K562 (cell line): ENCODE measurements around the gene SLC24A2. TPM values are rescaled to one million over a fixed set of nuclear protein-coding genes. Genes with fewer than 3 reads are reported as not detected.

Source experiments
- ATAC-seq: fragments of 200-7000 bp; cut with Tn5 transposase; 3 replicates; pipeline ENCODE4 v1.9.1; 2020; ENCODE audit warnings: moderate library complexity
- BruUV-seq: library from RNA; stranded (reverse); fragments of 400-500 nt; replicated peaks from 2 replicates; lab custom pipeline; 2021; lab: Mats Ljungman, UMichigan
- CTCF ChIA-PET: fragments of 300-600 bp; formaldehyde crosslinking; extraction: SDS; loops from one replicate; lab custom pipeline; 2021; ENCODE audit warnings: low intra/inter-chr PET ratio; lab: Yijun Ruan, JAX
- POLR2A ChIA-PET: fragments of 300-600, 350-650 bp; sonication (Branson Sonifier 250); formaldehyde crosslinking; extraction: SDS; loops from one replicate; lab custom pipeline; 2021; ENCODE audit warnings: antibody characterized with exemption, inconsistent platforms; lab: Yijun Ruan, JAX
- DNase-seq, 4 experiments: peaks; one replicate each; pipeline versions ENCODE4 v3.0.0 to v3.0.0-alpha.2; 2011 to 2018; ENCODE audit warnings: low spot score in 3 of 4, mixed read lengths in 3 of 4; ENCODE audit errors: extremely low read depth in 1 of 4
- FAIRE-seq: peaks from 2 replicates; lab custom pipeline; 2011; peaks lifted over from hg19 to GRCh38; lab: Jason Lieb, UNC
- H2AFZ ChIP-seq: 2 replicates; pipeline ENCODE4 v1.6.0; 2011; ENCODE audit warnings: low read depth, low read length, control low read depth, inconsistent platforms
- H3K27ac ChIP-seq: fragments of 200-600 bp; 3 replicates; pipeline ENCODE4 v1.8.0; 2011; ENCODE audit warnings: low read depth, mild to moderate bottlenecking, control low read depth, inconsistent platforms, low read length, moderate library complexity, mixed read lengths; ENCODE audit errors: extremely low read depth
- H3K27me3 ChIP-seq, 2 experiments: fragments of 300-600 bp in 1 of 2; 2 replicates in 1 of 2; 3 replicates in 1 of 2; pipeline versions ENCODE4 v1.6.0 to v1.8.0; 2011; ENCODE audit warnings: inconsistent platforms in 2 of 2, low read length in 2 of 2, mild to moderate bottlenecking in 1 of 2, mixed read lengths in 1 of 2, moderate library complexity in 1 of 2; ENCODE audit not compliant: control insufficient read depth in 2 of 2, insufficient read depth in 2 of 2
- H3K36me3 ChIP-seq: fragments of 300-600 bp; 3 replicates; pipeline ENCODE4 v1.8.0; 2011; ENCODE audit warnings: mild to moderate bottlenecking, low read length, inconsistent platforms; ENCODE audit not compliant: control insufficient read depth, insufficient read depth
- H3K4me1 ChIP-seq, 2 experiments: fragments of 200-600 bp in 1 of 2; replicated peaks in 1 of 2; 2 replicates in 1 of 2; 3 replicates in 1 of 2; pipeline versions ENCODE4 v1.5.1 to v1.8.0; 2011; ENCODE audit warnings: inconsistent platforms in 2 of 2, low read length in 2 of 2, mild to moderate bottlenecking in 1 of 2, mixed read lengths in 1 of 2, moderate library complexity in 1 of 2; ENCODE audit not compliant: control insufficient read depth in 2 of 2, insufficient read depth in 2 of 2
- H3K4me2 ChIP-seq: 2 replicates; pipeline ENCODE4 v1.6.1; 2011; ENCODE audit warnings: low read length, control low read depth, inconsistent platforms, mixed read lengths; ENCODE audit not compliant: insufficient read depth
- H3K4me3 ChIP-seq: fragments of 200-600 bp; sonication (generic), shearing (Covaris generic); 2 replicates; pipeline ENCODE4 v1.5.1; 2016; ENCODE audit warnings: control low read depth, inconsistent platforms
- H3K79me2 ChIP-seq: fragments of 200-600 bp; 3 replicates; pipeline ENCODE4 v1.8.0; 2011; ENCODE audit warnings: low read length, inconsistent platforms; ENCODE audit not compliant: control insufficient read depth, insufficient read depth
- H3K9ac ChIP-seq, 2 experiments: 2 replicates each; pipeline versions ENCODE4 v1.6.0 to v1.6.1; 2011; ENCODE audit warnings: low read depth in 2 of 2, low read length in 2 of 2, control low read depth in 1 of 2, inconsistent platforms in 1 of 2, mild to moderate bottlenecking in 1 of 2, mixed read lengths in 1 of 2; ENCODE audit not compliant: insufficient read depth in 1 of 2
- H3K9me1 ChIP-seq: one replicate; pipeline ENCODE4 v1.6.0; 2011; ENCODE audit warnings: inconsistent platforms, mild to moderate bottlenecking, low read length, moderate library complexity; ENCODE audit not compliant: control insufficient read depth, insufficient read depth
- H3K9me3 ChIP-seq: replicated peaks from 2 replicates; pipeline ENCODE4 v1.5.1; 2011; ENCODE audit warnings: low read depth, low read length, inconsistent platforms; ENCODE audit not compliant: control insufficient read depth, insufficient read depth
- H4K20me1 ChIP-seq: replicated peaks from 2 replicates; pipeline ENCODE4 v1.6.1; 2011; ENCODE audit warnings: low read length, inconsistent platforms, mixed read lengths; ENCODE audit not compliant: control insufficient read depth, insufficient read depth
- ATF4 ChIP-seq: fragments of 450-650 bp; formaldehyde crosslinking; IDR thresholded peaks from 2 replicates; pipeline ENCODE4 v1.4.0; 2022; ENCODE audit warnings: mild to moderate bottlenecking, moderate library complexity
- ELF1 ChIP-seq: fragments of 200-800 bp; sonication (Bioruptor generic); IDR thresholded peaks from 2 replicates; pipeline ENCODE4 v1.6.1; 2016; ENCODE audit warnings: missing genetic modification characterization, missing compliant biosample characterization
- HLTF ChIP-seq: fragments of 450-650 bp; IDR thresholded peaks from 2 replicates; pipeline ENCODE4 v1.6.1; 2016
- NR2C1 ChIP-seq, 2 experiments: fragments of 450-650 bp; IDR thresholded peaks; 2 replicates each; pipeline ENCODE4 v1.6.1; 2017; ENCODE audit warnings: mild to moderate bottlenecking in 2 of 2, antibody characterized with exemption in 1 of 2, inconsistent platforms in 1 of 2, missing compliant biosample characterization in 1 of 2, missing genetic modification characterization in 1 of 2
- PTTG1 ChIP-seq: fragments of 450-650 bp; IDR thresholded peaks from 2 replicates; pipeline ENCODE4 v1.6.1; 2016; ENCODE audit warnings: low read depth, mild to moderate bottlenecking, missing genetic modification characterization, missing compliant biosample characterization
- TAF9B ChIP-seq: fragments of 450-650 bp; IDR thresholded peaks from 2 replicates; pipeline ENCODE4 v1.6.1; 2018; ENCODE audit warnings: mild to moderate bottlenecking; ENCODE audit not compliant: partially characterized antibody
- THRB ChIP-seq: fragments of 450-650 bp; formaldehyde crosslinking; conservative IDR thresholded peaks from 2 replicates; pipeline ENCODE4 v1.4.0; 2022; ENCODE audit warnings: mild to moderate bottlenecking, missing genetic modification characterization
- TSC22D4 ChIP-seq: fragments of 450-650 bp; IDR thresholded peaks from 2 replicates; pipeline ENCODE4 v1.6.1; 2016; ENCODE audit warnings: missing genetic modification characterization, missing biosample characterization, control low read depth
- ZNF445 ChIP-seq: fragments of 250-450 bp; sonication (Bioruptor Pico); IDR thresholded peaks from 2 replicates; pipeline ENCODE4 v1.4.0; 2020; ENCODE audit warnings: low read depth, mild to moderate bottlenecking, moderate library complexity
- ZNF740 ChIP-seq, 3 experiments: fragments of 200-800 bp in 1 of 3; sonication (Bioruptor generic) in 1 of 3; sonication (generic) in 1 of 3; formaldehyde crosslinking in 1 of 3; IDR thresholded peaks; 2 replicates each; pipeline versions ENCODE4 v1.6.1 to v1.8.0; 2016 to 2022; ENCODE audit warnings: mild to moderate bottlenecking in 2 of 3, missing compliant biosample characterization in 2 of 3, missing genetic modification characterization in 2 of 3, missing genetic modification reagents in 1 of 3
- WGBS: fragments of 100-300 bp; shearing (Covaris generic); methylation state at CpG from one replicate; pipeline ENCODE4 v1.1.6; 2016; ENCODE audit warnings: low coverage, mixed read lengths; ENCODE audit not compliant: insufficient coverage; ENCODE audit errors: missing lambda C conversion rate; 5-methylcytosine and 5-hydroxymethylcytosine counted together
- in situ Hi-C: fragments of 300-500 bp; cut with MboI; formaldehyde crosslinking; loops from 4 replicates; pipeline ENCODE4 v1.15.0; 2018; ENCODE audit warnings: inconsistent platforms, mixed read lengths
- intact Hi-C: fragments of 100-400 bp; cut with micrococcal nuclease; formaldehyde crosslinking; loops from 2 replicates; pipeline ENCODE4 v1.14.2; 2022
- polyA plus RNA-seq, 8 experiments: library from polyadenylated mRNA; depleted of rRNA in 4 of 8; stranded (reverse) in 5 of 8; unstranded in 3 of 8; fragments of >200 nt; fragmentation: Nextera tagmentation in 2 of 8; fragmentation: Illumina TruSeq in 1 of 8; extraction: Ambion mirVana in 2 of 8; extraction: Trizol in 1 of 8; gene quantifications; 2 replicates each; pipeline versions ENCODE4 v1.2.1 to v1.2.3, GENCODE V29; 2011 to 2014; ENCODE audit warnings: inconsistent platforms in 1 of 8, missing spikeins in 1 of 8
- total RNA-seq, 7 experiments: library from RNA; depleted of rRNA in 6 of 7; stranded (reverse); fragments of >200 nt in 6 of 7; fragmentation: Illumina TruSeq in 2 of 7; extraction: Trizol in 2 of 7; gene quantifications; 2 replicates each; pipeline versions ENCODE4 v1.2.1 to v1.2.3, GENCODE V29; 2011 to 2021; ENCODE audit warnings: low replicate concordance in 1 of 7
- TF ChIP-seq, protein P1 (sequence below), 2 experiments: fragments of 450-650 bp; conservative IDR thresholded peaks; 2 replicates each; pipeline ENCODE4 v1.6.1; 2017; ENCODE audit warnings: mild to moderate bottlenecking in 2 of 2, moderate library complexity in 2 of 2
- TF ChIP-seq, protein P2 (sequence below): fragments of 250-450 bp; sonication (Bioruptor Pico); IDR thresholded peaks from 2 replicates; pipeline ENCODE4 v1.4.0; 2020; ENCODE audit warnings: mild to moderate bottlenecking

The SLC24A2 gene
- total and polyA plus RNA-seq, 9 of the 15 experiments (the other 6 are each of a cell fraction or from before 2014, with no cell fraction given), result 0.04 to 0.40 (median 0.09) TPM

DNA sequence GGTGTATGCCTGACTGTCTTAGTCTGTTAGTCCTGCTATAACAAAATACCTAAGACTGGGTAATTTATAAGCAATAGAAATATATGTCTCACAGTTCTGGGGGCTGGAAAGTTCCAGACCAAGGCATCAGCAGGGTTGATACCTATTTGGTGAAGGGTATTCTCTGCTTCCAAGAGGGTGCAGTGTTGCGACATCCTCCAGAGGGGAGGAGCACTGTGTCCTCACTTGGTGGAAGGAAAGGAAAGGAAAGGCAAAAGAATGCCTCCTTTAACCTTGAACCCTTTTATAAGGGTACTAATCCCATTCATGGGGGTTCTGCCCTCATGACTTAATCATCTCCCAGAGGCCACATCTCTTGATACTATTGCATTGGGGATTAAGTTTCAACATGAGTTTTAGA lies 42.0 kb upstream of the SLC24A2 start:
- H4K20me1 ChIP-seq, result no peaks in the 10 kb centered on the region
- H3K4me3 ChIP-seq, result no peak overlapping the region
- BruUV-seq, result no TSS peak
- H3K4me2 ChIP-seq, result no peak overlapping the region
- H3K4me1 ChIP-seq, result no peaks in the 10 kb centered on the region
- no peak for TF ChIP-seq HLTF
- TF ChIP-seq NR2C1 (IDR thresholded peaks at IDR 0.05), result no peak
- TF ChIP-seq NR2C1 (tag; IDR thresholded peaks at IDR 0.05), result no peak
- no peak for TF ChIP-seq PTTG1
- TF ChIP-seq, protein P1, sequence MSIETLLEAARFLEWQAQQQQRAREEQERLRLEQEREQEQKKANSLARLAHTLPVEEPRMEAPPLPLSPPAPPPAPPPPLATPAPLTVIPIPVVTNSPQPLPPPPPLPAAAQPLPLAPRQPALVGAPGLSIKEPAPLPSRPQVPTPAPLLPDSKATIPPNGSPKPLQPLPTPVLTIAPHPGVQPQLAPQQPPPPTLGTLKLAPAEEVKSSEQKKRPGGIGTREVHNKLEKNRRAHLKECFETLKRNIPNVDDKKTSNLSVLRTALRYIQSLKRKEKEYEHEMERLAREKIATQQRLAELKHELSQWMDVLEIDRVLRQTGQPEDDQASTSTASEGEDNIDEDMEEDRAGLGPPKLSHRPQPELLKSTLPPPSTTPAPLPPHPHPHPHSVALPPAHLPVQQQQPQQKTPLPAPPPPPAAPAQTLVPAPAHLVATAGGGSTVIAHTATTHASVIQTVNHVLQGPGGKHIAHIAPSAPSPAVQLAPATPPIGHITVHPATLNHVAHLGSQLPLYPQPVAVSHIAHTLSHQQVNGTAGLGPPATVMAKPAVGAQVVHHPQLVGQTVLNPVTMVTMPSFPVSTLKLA (conservative IDR thresholded peaks at IDR 0.05), result no peak
- no peak for TF ChIP-seq ELF1 (tag)
- TF ChIP-seq, protein P2, sequence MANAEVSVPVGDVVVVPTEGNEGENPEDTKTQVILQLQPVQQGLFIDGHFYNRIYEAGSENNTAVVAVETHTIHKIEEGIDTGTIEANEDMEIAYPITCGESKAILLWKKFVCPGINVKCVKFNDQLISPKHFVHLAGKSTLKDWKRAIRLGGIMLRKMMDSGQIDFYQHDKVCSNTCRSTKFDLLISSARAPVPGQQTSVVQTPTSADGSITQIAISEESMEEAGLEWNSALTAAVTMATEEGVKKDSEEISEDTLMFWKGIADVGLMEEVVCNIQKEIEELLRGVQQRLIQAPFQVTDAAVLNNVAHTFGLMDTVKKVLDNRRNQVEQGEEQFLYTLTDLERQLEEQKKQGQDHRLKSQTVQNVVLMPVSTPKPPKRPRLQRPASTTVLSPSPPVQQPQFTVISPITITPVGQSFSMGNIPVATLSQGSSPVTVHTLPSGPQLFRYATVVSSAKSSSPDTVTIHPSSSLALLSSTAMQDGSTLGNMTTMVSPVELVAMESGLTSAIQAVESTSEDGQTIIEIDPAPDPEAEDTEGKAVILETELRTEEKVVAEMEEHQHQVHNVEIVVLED, result no peak
- TF ChIP-seq TSC22D4 (tag), result no peak
- no peak for TF ChIP-seq THRB (CRISPR knock-in tag)
- TF ChIP-seq ZNF445 (CRISPR knock-in tag), result no peak
- no peak for TF ChIP-seq TAF9B
- no peak for TF ChIP-seq ZNF740 (CRISPR knock-in tag; IDR thresholded peaks at IDR 0.05)
- no peak for TF ChIP-seq ZNF740 (tag; IDR thresholded peaks at IDR 0.05)
- TF ChIP-seq ATF4 (CRISPR knock-in tag), result no peak
- no peak overlapping the region for H3K9ac ChIP-seq
- H3K27ac ChIP-seq, result no peak overlapping the region
- in situ Hi-C loops (no loop called here), intact Hi-C loops (no loop called here)
- FAIRE-seq (no peak), DNase-seq (no peak), ATAC-seq (no peak)
- ChIA-PET POLR2A (no interaction called here), CTCF (no interaction called here)
- WGBS, result no CpG with 5 or more reads among the region's 1 CpG
- no peak overlapping the region for H2AFZ ChIP-seq
- H3K27me3 ChIP-seq, result no peaks in the 10 kb centered on the region
- H3K9me3 ChIP-seq, result no peaks in the 10 kb centered on the region
- H3K79me2 ChIP-seq, result no peaks in the 10 kb centered on the region
- no peaks in the 10 kb centered on the region for H3K36me3 ChIP-seq
- H3K9me1 ChIP-seq, result no peaks in the 10 kb centered on the region
